Cardiac muscle cell (in vitro differentiated cells and primary cell): ENCODE data around the gene OR52B6. TPM values are rescaled to one million over a fixed set of nuclear protein-coding genes. Genes with fewer than 3 reads are reported as not detected.

Experiments used
- DNase-seq, 2 donors: peaks; one replicate each; pipeline versions ENCODE4 v3.0.0 to v3.0.0-alpha.2; 2010 to 2017; ENCODE audit warnings: low read depth in 1 of 2, low spot score in 1 of 2
- H3K27ac ChIP-seq: fragments of 200-600 bp; sonication (generic); 2 replicates; pipeline ENCODE4 v1.5.1; 2016
- H3K27me3 ChIP-seq: fragments of 200-600 bp; sonication (generic); 2 replicates; pipeline ENCODE4 v1.6.0; 2016; ENCODE audit warnings: control low read depth
- H3K36me3 ChIP-seq: fragments of 200-600 bp; sonication (generic); 2 replicates; pipeline ENCODE4 v1.5.1; 2016; ENCODE audit warnings: control low read depth
- H3K4me1 ChIP-seq: fragments of 200-600 bp; sonication (generic); 2 replicates; pipeline ENCODE4 v1.8.1; 2017; ENCODE audit warnings: low read depth, mild to moderate bottlenecking, mixed run types
- H3K4me3 ChIP-seq: fragments of 200-600 bp; sonication (generic); 2 replicates; pipeline ENCODE4 v1.5.1; 2016; ENCODE audit warnings: mild to moderate bottlenecking
- H3K9me3 ChIP-seq: fragments of 200-600 bp; sonication (generic); 2 replicates; pipeline ENCODE4 v1.5.1; 2017; ENCODE audit warnings: low read depth, mild to moderate bottlenecking, control low read depth
- polyA plus RNA-seq: library from polyadenylated mRNA; unstranded; fragments of >200 nt; fragmentation: Nextera tagmentation; extraction: Ambion mirVana; gene quantifications from 2 replicates; pipeline ENCODE4 v1.2.1, GENCODE V29; 2016
- total RNA-seq: library from RNA; depleted of rRNA; stranded (reverse); fragments of >200 nt; gene quantifications from 2 replicates; pipeline ENCODE4 v1.2.3, GENCODE V29; 2016
- TF ChIP-seq, protein P1 (sequence below): IDR thresholded peaks from 2 replicates; pipeline ENCODE4 v1.5.1; 2012; ENCODE audit warnings: low read depth, mild to moderate bottlenecking, low read length

Gene OR52B6
- total and polyA plus RNA-seq, 2 experiments from 2014 or later, result not detected

DNA sequence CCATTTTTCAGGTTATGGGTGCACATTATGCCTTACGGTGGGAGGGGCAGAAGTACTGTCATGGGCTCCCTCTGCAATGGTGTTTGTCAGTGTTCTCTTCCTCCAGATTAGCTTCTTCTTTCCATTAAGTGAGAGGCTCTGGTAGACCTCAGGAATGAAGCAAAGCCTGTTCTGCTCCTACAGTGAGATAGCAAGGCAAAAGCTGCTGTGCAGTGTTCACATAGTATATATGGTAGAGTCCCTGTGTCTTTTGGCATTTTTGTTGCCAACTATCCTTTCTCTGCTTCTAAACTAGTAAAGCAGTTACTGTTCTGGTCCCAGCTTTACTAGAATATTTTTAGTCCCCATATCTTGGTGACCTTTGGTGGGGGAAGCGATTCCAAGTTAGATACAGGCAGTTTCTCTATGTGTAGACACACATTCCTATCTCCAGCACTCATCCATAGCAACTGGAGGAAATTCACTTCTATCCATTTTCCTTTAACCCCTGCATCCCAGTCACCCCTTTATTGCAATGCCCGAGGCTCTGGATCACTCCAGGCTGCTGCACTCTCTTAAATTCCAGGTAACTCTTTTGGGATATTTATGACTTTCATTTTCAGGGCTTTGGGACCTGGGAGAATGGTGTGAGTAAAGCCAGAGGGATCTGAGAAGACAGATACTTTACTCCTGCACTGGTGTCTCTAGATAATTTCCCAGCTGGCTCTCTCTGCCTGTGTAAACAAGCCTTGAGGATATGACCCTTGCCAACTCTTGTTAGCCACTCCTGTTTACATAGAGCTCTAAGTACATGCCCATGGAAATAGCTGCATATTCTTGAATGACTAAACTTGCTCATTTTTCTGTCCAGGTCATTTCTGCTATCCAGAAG, 40.2 kb downstream of the OR52B6 start:
- no peaks in the 10 kb centered on the region for H3K36me3 ChIP-seq
- H3K27ac ChIP-seq, result peak overlapping the region; percentile 4
- H3K9me3 ChIP-seq, result no peaks in the 10 kb centered on the region
- TF ChIP-seq, protein P1, sequence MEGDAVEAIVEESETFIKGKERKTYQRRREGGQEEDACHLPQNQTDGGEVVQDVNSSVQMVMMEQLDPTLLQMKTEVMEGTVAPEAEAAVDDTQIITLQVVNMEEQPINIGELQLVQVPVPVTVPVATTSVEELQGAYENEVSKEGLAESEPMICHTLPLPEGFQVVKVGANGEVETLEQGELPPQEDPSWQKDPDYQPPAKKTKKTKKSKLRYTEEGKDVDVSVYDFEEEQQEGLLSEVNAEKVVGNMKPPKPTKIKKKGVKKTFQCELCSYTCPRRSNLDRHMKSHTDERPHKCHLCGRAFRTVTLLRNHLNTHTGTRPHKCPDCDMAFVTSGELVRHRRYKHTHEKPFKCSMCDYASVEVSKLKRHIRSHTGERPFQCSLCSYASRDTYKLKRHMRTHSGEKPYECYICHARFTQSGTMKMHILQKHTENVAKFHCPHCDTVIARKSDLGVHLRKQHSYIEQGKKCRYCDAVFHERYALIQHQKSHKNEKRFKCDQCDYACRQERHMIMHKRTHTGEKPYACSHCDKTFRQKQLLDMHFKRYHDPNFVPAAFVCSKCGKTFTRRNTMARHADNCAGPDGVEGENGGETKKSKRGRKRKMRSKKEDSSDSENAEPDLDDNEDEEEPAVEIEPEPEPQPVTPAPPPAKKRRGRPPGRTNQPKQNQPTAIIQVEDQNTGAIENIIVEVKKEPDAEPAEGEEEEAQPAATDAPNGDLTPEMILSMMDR, result no peak
- DNase-seq, result peak; percentile 11 to 76
- peaks cover 25% of the 10 kb centered on the region for H3K4me1 ChIP-seq
- H3K27me3 ChIP-seq, result no peaks in the 10 kb centered on the region
- H3K4me3 ChIP-seq, result no peak overlapping the region

DNA sequence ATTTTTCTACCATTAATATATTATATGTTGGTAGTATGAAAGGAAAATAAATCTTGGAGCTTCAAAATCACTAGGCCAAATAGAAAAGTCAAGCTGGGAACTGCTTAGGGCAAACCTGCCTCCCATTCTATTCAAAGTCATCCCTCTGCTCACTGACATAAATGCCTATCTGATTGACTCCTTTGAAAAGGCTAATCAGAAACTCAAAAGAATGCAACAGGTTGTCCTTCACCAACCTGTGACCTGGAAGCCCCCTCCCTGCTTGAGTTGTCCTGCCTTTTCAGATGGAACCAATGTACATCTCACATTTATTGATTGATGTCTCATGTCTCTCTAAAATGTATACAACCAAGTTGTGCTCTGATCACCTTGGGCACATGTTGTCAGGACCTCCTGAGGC, 40.9 kb downstream of the OR52B6 start:
- no peak overlapping the region for H3K27ac ChIP-seq
- no peak for DNase-seq
- peaks cover 27% of the 10 kb centered on the region for H3K4me1 ChIP-seq
- H3K27me3 ChIP-seq, result no peaks in the 10 kb centered on the region
- H3K36me3 ChIP-seq, result no peaks in the 10 kb centered on the region
- no peaks in the 10 kb centered on the region for H3K9me3 ChIP-seq
- TF ChIP-seq, protein P1, result no peak
- no peak overlapping the region for H3K4me3 ChIP-seq

DNA sequence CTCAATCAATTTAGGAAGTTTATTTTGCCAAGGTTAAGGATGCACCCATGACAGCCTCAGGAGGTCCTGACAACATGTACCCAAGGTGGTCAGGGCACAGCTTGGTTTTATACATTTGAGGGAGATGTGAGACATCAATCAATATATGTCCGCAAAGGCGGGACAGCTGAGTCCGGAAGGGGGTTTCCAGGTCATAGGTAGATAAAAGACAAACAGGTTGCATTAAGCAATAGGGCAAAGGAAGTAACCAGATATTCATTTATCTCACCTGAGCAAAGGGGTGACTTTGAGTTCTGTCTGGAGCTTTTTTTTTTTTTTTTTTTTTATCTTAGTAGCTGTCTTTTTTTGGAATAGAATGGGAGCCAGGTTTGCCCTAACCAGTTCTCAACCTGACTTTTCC, 42.1 kb downstream of the OR52B6 start:
- H3K27ac ChIP-seq, result no peak overlapping the region
- peaks cover 27% of the 10 kb centered on the region for H3K4me1 ChIP-seq
- H3K4me3 ChIP-seq, result no peak overlapping the region
- TF ChIP-seq, protein P1, result no peak
- no peaks in the 10 kb centered on the region for H3K36me3 ChIP-seq
- H3K27me3 ChIP-seq, result no peaks in the 10 kb centered on the region
- DNase-seq, result no peak
- H3K9me3 ChIP-seq, result no peaks in the 10 kb centered on the region

DNA sequence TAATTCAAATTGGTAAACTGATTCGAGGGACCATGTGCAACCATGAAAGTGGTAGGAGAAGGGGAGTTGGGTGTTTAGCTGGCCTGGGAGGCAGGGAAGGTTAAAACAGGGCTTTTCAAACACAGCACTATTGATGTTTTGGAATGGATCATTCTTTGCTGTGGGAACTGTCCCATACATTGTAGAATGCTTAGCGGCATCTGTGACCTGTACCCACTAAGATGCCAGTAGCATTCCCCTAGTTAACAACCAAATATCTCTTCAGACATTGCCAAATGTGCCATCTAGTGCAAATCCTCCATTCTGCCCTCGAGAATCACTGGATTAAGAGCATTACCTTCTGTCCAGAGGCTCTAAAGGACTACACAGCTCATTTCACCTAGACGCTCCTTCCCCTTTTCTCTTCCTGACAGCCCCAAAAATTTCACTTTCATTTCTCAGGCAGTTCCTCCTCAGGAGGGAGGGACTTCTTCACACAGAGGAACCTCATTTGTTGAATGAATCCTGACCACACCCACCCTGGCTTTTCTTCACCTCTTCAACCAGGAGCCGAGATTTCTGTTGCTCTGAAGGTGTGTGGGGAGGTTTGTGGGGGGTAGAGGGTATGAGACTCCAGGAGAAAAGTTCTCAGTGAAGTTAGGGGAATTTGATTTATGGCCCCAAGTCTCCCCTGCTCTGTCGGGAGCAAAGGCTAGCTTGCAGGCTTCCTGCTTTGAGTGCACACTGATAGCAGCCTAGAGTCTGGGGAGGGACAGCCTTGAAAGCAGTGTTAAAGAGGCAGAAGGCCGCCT, 44.0 kb downstream of the OR52B6 start, which contains the start of gene TRIM34:
Gene TRIM34, plus strand, starts transcription at position 513 of the 791 bp plus-strand sequence. CDS start 7,331 bp downstream, outside the sequence.
- Histone ChIP-seq H3K4me1 (peaks cover 27% of the 10 kb centered on the region), H3K27ac (no peak within 1 kb of the TSS), H3K9me3 (no peaks in the 10 kb centered on the region), H3K36me3 (no peaks in the 10 kb centered on the region), H3K27me3 (no peaks in the 10 kb centered on the region), H3K4me3 (peak within 1 kb of the TSS; percentile 24)
- TF ChIP-seq, protein P1, result no peak
- peak; percentile 40 to 72 for DNase-seq

DNA sequence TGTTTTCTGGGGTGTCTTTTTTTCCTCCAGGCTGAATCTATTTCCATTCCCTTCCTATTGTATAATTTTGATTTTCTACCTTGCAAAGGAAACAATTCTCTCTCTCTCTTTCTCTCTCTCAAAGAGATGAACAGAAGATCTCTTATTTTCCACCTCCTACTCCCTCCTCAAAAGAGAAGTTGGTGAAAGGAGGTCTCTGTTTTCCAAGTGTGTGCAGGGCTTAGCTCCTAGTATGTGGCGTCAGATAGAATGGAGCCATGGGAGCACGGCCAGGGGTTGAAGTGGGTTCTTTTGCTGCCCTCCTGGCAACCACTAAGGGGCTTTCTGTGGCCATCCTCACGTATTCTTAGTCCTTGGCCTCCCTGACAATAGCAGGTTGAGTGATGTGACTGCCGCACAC, 44.6 kb downstream of the OR52B6 start:
- Histone ChIP-seq H3K9me3 (no peaks in the 10 kb centered on the region), H3K27ac (no peak overlapping the region), H3K27me3 (no peaks in the 10 kb centered on the region), H3K4me1 (peaks cover 27% of the 10 kb centered on the region), H3K4me3 (peak overlapping the region; percentile 24), H3K36me3 (no peaks in the 10 kb centered on the region)
- DNase-seq, result peak in 1 of 2 donors; percentile 5
- TF ChIP-seq, protein P1, result no peak
